Upper lobe of left lung (tissue), 4 donors: ENCODE results near the gene RBM44.

Experiments used
- EP300 ChIP-seq, 4 donors: sonication (generic); formaldehyde crosslinking; IDR thresholded peaks; one replicate each; pipeline ENCODE4 v1.5.1; 2017; ENCODE audit warnings: antibody characterized with exemption in 4 of 4, control low read depth in 2 of 4
- POLR2A ChIP-seq, 4 donors: fragments of 450-650 bp; IDR thresholded peaks; one replicate each; pipeline ENCODE4 v1.5.1; 2016 to 2017; ENCODE audit warnings: antibody characterized with exemption in 4 of 4, mild to moderate bottlenecking in 2 of 4
- POLR2AphosphoS5 ChIP-seq, 2 donors: sonication (generic); formaldehyde crosslinking; IDR thresholded peaks; one replicate each; pipeline ENCODE4 v1.5.1; 2017; ENCODE audit warnings: antibody characterized with exemption in 2 of 2
- TF ChIP-seq, protein P1 (sequence below), 6 experiments: fragments of 450-650 bp in 4 of 6; fragments of 200-600 bp in 2 of 6; sonication (generic) in 2 of 6; IDR thresholded peaks; one replicate each; pipeline ENCODE4 v1.5.1; 2016 to 2019; ENCODE audit warnings: antibody characterized with exemption in 6 of 6

GRCh38 chr2:237889016-237889415 is 90.4 kb downstream of the RBM44 start:
- TF ChIP-seq, protein P1, sequence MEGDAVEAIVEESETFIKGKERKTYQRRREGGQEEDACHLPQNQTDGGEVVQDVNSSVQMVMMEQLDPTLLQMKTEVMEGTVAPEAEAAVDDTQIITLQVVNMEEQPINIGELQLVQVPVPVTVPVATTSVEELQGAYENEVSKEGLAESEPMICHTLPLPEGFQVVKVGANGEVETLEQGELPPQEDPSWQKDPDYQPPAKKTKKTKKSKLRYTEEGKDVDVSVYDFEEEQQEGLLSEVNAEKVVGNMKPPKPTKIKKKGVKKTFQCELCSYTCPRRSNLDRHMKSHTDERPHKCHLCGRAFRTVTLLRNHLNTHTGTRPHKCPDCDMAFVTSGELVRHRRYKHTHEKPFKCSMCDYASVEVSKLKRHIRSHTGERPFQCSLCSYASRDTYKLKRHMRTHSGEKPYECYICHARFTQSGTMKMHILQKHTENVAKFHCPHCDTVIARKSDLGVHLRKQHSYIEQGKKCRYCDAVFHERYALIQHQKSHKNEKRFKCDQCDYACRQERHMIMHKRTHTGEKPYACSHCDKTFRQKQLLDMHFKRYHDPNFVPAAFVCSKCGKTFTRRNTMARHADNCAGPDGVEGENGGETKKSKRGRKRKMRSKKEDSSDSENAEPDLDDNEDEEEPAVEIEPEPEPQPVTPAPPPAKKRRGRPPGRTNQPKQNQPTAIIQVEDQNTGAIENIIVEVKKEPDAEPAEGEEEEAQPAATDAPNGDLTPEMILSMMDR (IDR thresholded peaks at IDR 0.05), result no peak
- no peak for TF ChIP-seq POLR2A (IDR thresholded peaks at IDR 0.05)
- TF ChIP-seq POLR2AphosphoS5 (IDR thresholded peaks at IDR 0.05), result no peak
- TF ChIP-seq EP300 (IDR thresholded peaks at IDR 0.05), result no peak
